CD4-positive, alpha-beta T cell (primary cell): ENCODE data around the gene RUNX2. TPM values are rescaled to one million over a fixed set of nuclear protein-coding genes. Genes with fewer than 3 reads are reported as not detected.
A peak's percentile ranks its signal among the peaks of the same experiment; 100 is the strongest.

Source experiments
- ATAC-seq: fragments of 200-7000 bp; cut with Tn5 transposase; one replicate; pipeline ENCODE4 v1.10.0; 2022; ENCODE audit warnings: mild to moderate bottlenecking; ENCODE audit not compliant: poor library complexity
- CTCF ChIA-PET: fragments of 350-600 bp; sonication (Branson Sonifier 250); formaldehyde crosslinking; loops from one replicate; lab custom pipeline; 2021; ENCODE audit warnings: antibody characterized with exemption, inconsistent platforms; lab: Charles Lee
- POLR2A ChIA-PET: fragments of 350-600 bp; sonication (Branson Sonifier 250); formaldehyde crosslinking; loops from one replicate; lab custom pipeline; 2021; ENCODE audit warnings: antibody characterized with exemption, inconsistent platforms; lab: Charles Lee
- DNase-seq, 14 experiments: peaks; one replicate each; pipeline ENCODE4 v3.0.0-alpha.2; 2013 to 2020; ENCODE audit warnings: mixed read lengths in 2 of 14
- H3K27ac ChIP-seq, 2 donors: one replicate each; pipeline versions ENCODE4 v1.5.1 to v1.7.0; 2013; ENCODE audit warnings: low read length in 2 of 2, low read depth in 1 of 2, mild to moderate bottlenecking in 1 of 2
- H3K27me3 ChIP-seq, 2 experiments: 1 replicate in 1 of 2; 2 replicates in 1 of 2; pipeline versions ENCODE4 v1.6.1 to v1.7.0; 2013; ENCODE audit warnings: low read length in 2 of 2, control low read depth in 1 of 2, mild to moderate bottlenecking in 1 of 2, moderate library complexity in 1 of 2; ENCODE audit not compliant: insufficient read depth in 2 of 2, control insufficient read depth in 1 of 2
- H3K36me3 ChIP-seq: one replicate; pipeline ENCODE4 v1.6.1; 2013; ENCODE audit warnings: low read length, control low read depth; ENCODE audit not compliant: insufficient read depth
- H3K4me1 ChIP-seq: one replicate; pipeline ENCODE4 v1.6.1; 2013; ENCODE audit warnings: low read length, control low read depth; ENCODE audit not compliant: insufficient read depth
- H3K4me3 ChIP-seq: one replicate; pipeline ENCODE4 v1.5.1; 2013; ENCODE audit warnings: mild to moderate bottlenecking, low read length, moderate library complexity
- H3K9me3 ChIP-seq, 2 experiments: 1 replicate in 1 of 2; 2 replicates in 1 of 2; pipeline versions ENCODE4 v1.6.1 to v1.7.0; 2013; ENCODE audit warnings: low read length in 2 of 2, mild to moderate bottlenecking in 2 of 2, control low read depth in 1 of 2, moderate library complexity in 1 of 2; ENCODE audit not compliant: control insufficient read depth in 1 of 2, insufficient read depth in 1 of 2
- H3K27ac Mint-ChIP-seq: one replicate; pipeline ENCODE4 v1.8.0; 2020; ENCODE audit warnings: mixed read lengths
- H3K27me3 Mint-ChIP-seq: one replicate; pipeline ENCODE4 v1.8.0; 2021; ENCODE audit warnings: mixed read lengths
- H3K36me3 Mint-ChIP-seq: one replicate; pipeline ENCODE4 v1.8.0; 2021; ENCODE audit warnings: low read depth, mixed read lengths
- H3K4me1 Mint-ChIP-seq: one replicate; pipeline ENCODE4 v1.8.0; 2021; ENCODE audit warnings: low read depth, mixed read lengths
- H3K4me3 Mint-ChIP-seq: one replicate; pipeline ENCODE4 v1.8.0; 2020; ENCODE audit warnings: mild to moderate bottlenecking, mixed read lengths
- H3K9me3 Mint-ChIP-seq: one replicate; pipeline ENCODE4 v1.8.0; 2020; ENCODE audit warnings: mixed read lengths
- intact Hi-C, 2 experiments: fragments of 100-400 bp; cut with DNase I in 1 of 2; cut with micrococcal nuclease in 1 of 2; formaldehyde crosslinking; loops; one replicate each; pipeline versions ENCODE4 v1.15.1 to v1.9.0; 2023 to 2025; cut with DNase I, micrococcal nuclease
- total RNA-seq, 174 experiments: library from RNA in 2 of 174; stranded (reverse) in 2 of 174; gene quantifications; one replicate each; pipeline ENCODE4 v1.2.3 and lab custom pipeline; 2021 to 2026
- TF ChIP-seq, protein P1 (sequence below): fragments of 200-600 bp; IDR thresholded peaks from one replicate; pipeline ENCODE4 v1.8.0; 2022; ENCODE audit warnings: antibody characterized with exemption, mild to moderate bottlenecking

RUNX2 gene
- total RNA-seq, 2 experiments from 2014 or later, result 17.5 to 18.0 TPM

GRCh38 chr6:45436544-45437438, 108.7 kb downstream of the RUNX2 start:
- DNase-seq (peak in 4 of 14 experiments; percentile 45 to 62 (median 55)), ATAC-seq (peak; percentile 68)
- peak overlapping the region; percentile 47 for H3K27ac Mint-ChIP-seq
- H3K9me3 Mint-ChIP-seq, result no peaks in the 10 kb centered on the region
- H3K4me1 ChIP-seq, result peaks cover 34% of the 10 kb centered on the region
- POLR2A ChIA-PET, result interaction anchor here (0.7 to 2.4 kb wide), 4 partner anchors 10 to 55 kb away, joined by 3 to 9 read pairs (median 4); no protein-coding TSS in a partner anchor
- peaks cover 83% of the 10 kb centered on the region for H3K4me1 Mint-ChIP-seq
- H3K4me3 Mint-ChIP-seq, result peak overlapping the region; percentile 2
- H3K9me3 ChIP-seq, result no peaks in the 10 kb centered on the region
- TF ChIP-seq, protein P1, sequence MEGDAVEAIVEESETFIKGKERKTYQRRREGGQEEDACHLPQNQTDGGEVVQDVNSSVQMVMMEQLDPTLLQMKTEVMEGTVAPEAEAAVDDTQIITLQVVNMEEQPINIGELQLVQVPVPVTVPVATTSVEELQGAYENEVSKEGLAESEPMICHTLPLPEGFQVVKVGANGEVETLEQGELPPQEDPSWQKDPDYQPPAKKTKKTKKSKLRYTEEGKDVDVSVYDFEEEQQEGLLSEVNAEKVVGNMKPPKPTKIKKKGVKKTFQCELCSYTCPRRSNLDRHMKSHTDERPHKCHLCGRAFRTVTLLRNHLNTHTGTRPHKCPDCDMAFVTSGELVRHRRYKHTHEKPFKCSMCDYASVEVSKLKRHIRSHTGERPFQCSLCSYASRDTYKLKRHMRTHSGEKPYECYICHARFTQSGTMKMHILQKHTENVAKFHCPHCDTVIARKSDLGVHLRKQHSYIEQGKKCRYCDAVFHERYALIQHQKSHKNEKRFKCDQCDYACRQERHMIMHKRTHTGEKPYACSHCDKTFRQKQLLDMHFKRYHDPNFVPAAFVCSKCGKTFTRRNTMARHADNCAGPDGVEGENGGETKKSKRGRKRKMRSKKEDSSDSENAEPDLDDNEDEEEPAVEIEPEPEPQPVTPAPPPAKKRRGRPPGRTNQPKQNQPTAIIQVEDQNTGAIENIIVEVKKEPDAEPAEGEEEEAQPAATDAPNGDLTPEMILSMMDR, result no peak
- H3K27me3 Mint-ChIP-seq, result no peaks in the 10 kb centered on the region
- intact Hi-C loops, result no loop called here
- H3K27ac ChIP-seq, result no peak overlapping the region
- CTCF ChIA-PET, result interaction anchor here (1.0 to 1.8 kb wide), 3 partner anchors 11 to 781 kb away, joined by 3 to 6 read pairs (median 5); no protein-coding TSS in a partner anchor
- H3K36me3 ChIP-seq, result peaks cover 9% of the 10 kb centered on the region
- H3K36me3 Mint-ChIP-seq, result peaks cover 42% of the 10 kb centered on the region
- H3K27me3 ChIP-seq, result no peaks in the 10 kb centered on the region
- H3K4me3 ChIP-seq, result no peak overlapping the region

DNA sequence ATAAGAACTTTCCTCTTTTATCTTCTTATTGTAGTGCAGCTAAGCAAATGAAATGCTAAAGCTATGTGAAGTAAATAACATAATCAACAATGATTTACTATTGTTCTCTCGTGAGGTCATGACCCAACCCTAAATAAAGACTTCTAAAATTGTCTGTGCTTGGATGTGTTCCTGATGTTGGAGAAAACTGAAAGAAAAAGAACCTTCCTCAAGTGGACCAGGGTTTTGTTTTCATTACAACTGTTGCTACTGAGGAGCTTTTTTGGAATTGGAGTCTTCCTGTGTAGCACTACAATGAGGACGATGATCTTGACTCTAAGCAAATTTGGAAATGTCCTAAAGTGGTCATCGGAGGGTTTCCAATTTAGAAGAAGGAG, 109.3 kb downstream of the RUNX2 start:
- H3K9me3 ChIP-seq, result no peaks in the 10 kb centered on the region
- peaks cover 9% of the 10 kb centered on the region for H3K36me3 ChIP-seq
- POLR2A ChIA-PET, result interaction anchor here (0.9 to 2.4 kb wide), 3 partner anchors 13 to 55 kb away, joined by 3 to 9 read pairs (median 3); no protein-coding TSS in a partner anchor
- H3K27ac ChIP-seq, result no peak overlapping the region
- peaks cover 83% of the 10 kb centered on the region for H3K4me1 Mint-ChIP-seq
- H3K27ac Mint-ChIP-seq, result peak overlapping the region; percentile 47
- ATAC-seq (no peak), DNase-seq (no peak)
- H3K27me3 Mint-ChIP-seq, result no peaks in the 10 kb centered on the region
- peaks cover 34% of the 10 kb centered on the region for H3K4me1 ChIP-seq
- intact Hi-C loops, result no loop called here
- no peak overlapping the region for H3K4me3 ChIP-seq
- TF ChIP-seq, protein P1, result no peak
- CTCF ChIA-PET, result interaction anchor here (1.0 to 1.8 kb wide), 2 partner anchors 12 to 782 kb away, joined by 3 to 5 read pairs; no protein-coding TSS in a partner anchor
- H3K27me3 ChIP-seq, result no peaks in the 10 kb centered on the region
- H3K36me3 Mint-ChIP-seq, result peaks cover 44% of the 10 kb centered on the region
- no peak overlapping the region for H3K4me3 Mint-ChIP-seq
- no peaks in the 10 kb centered on the region for H3K9me3 Mint-ChIP-seq

DNA sequence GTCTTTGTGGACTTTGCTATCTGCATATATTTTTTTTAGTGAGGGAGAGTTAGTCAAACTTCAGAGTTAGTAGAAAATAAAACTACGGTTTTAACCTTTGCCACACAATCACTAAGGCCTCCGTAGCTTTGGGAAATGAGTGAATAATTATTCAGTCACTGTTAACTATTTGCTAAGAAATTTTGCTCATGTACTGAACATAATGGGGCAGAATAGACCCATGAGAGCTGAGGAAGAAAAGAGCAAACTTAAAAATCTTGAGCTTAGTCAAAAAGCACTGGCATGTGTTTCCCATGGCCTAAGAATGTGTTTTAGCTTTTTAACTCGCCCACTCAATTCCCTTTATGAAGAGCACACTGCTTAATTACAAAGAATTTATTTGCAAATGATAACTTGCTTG, 110.0 kb downstream of the RUNX2 start:
- intact Hi-C loops, result no loop called here
- no peak overlapping the region for H3K4me3 Mint-ChIP-seq
- ATAC-seq (no peak), DNase-seq (no peak)
- TF ChIP-seq, protein P1, result no peak
- Histone ChIP-seq H3K27me3 (no peaks in the 10 kb centered on the region), H3K4me3 (no peak overlapping the region), H3K4me1 (peaks cover 40% of the 10 kb centered on the region), H3K27ac (no peak overlapping the region), H3K36me3 (peaks cover 15% of the 10 kb centered on the region), H3K9me3 (no peaks in the 10 kb centered on the region)
- no peaks in the 10 kb centered on the region for H3K27me3 Mint-ChIP-seq
- no peak overlapping the region for H3K27ac Mint-ChIP-seq
- CTCF ChIA-PET, result interaction anchor here (1.8 kb wide), 1 partner anchor 13 kb away, joined by 5 read pairs; no protein-coding TSS in a partner anchor
- peaks cover 82% of the 10 kb centered on the region for H3K4me1 Mint-ChIP-seq
- POLR2A ChIA-PET, result interaction anchor here (1.1 to 2.4 kb wide), 3 partner anchors 11 to 56 kb away, joined by 3 to 9 read pairs (median 3); no protein-coding TSS in a partner anchor
- no peaks in the 10 kb centered on the region for H3K9me3 Mint-ChIP-seq
- peaks cover 49% of the 10 kb centered on the region for H3K36me3 Mint-ChIP-seq
